ENCODE measurements around the gene ASPSCR1.

ASPSCR1 gene

DNA sequence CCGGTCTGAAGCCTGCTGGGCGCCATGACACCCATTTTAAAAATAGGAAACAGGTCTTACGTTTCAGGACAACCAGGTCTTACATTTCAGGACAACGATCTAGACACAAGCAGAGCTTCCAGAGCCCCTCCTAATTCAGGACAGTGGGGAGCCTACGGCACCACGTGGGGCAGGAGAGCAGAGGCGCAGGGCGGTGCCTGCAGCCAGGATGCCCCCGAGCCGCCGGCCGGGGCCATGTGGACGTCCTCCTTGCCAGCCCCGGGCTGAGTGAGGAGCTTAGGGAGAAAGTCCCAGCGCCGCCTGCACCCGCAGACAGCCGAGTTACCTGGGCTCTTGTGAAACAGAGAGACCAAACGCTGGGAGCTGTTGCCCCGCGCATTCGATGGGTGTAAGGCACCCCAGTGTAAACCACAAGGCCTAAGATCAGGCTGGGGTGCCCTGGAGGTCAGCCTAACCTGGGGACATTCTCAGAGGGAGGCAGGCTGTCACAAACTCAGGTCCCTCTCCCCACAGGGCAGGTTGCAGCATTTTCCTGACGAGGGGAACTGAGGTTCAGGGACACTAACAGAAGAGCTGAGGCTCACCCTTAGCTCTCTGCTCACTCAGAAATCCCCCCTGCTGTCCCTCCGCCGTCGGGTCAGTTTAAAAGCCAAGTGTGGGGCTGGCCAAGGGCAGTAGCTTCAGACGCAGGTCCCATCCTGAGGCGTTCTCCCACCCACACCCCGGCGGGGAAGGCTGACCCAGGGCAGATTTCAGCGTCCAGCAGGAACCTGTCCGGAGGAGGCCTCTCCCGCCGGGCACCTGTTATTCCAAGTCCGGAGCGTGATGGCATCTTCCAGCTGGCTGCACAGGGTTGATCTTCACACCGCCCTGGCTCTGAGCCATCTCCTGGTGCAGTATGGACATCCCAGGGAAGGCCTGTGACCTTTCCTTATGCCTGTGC, 14.7 kb upstream of the ASPSCR1 start:
- Histone ChIP-seq H3K27ac (no peak overlapping the region), H3K4me3 (no peak overlapping the region)
- no peak for DNase-seq (ENCODE audit: low spot score)
- TF ChIP-seq, protein P1, sequence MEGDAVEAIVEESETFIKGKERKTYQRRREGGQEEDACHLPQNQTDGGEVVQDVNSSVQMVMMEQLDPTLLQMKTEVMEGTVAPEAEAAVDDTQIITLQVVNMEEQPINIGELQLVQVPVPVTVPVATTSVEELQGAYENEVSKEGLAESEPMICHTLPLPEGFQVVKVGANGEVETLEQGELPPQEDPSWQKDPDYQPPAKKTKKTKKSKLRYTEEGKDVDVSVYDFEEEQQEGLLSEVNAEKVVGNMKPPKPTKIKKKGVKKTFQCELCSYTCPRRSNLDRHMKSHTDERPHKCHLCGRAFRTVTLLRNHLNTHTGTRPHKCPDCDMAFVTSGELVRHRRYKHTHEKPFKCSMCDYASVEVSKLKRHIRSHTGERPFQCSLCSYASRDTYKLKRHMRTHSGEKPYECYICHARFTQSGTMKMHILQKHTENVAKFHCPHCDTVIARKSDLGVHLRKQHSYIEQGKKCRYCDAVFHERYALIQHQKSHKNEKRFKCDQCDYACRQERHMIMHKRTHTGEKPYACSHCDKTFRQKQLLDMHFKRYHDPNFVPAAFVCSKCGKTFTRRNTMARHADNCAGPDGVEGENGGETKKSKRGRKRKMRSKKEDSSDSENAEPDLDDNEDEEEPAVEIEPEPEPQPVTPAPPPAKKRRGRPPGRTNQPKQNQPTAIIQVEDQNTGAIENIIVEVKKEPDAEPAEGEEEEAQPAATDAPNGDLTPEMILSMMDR (IDR thresholded peaks at IDR 0.05) = no peak

DNA sequence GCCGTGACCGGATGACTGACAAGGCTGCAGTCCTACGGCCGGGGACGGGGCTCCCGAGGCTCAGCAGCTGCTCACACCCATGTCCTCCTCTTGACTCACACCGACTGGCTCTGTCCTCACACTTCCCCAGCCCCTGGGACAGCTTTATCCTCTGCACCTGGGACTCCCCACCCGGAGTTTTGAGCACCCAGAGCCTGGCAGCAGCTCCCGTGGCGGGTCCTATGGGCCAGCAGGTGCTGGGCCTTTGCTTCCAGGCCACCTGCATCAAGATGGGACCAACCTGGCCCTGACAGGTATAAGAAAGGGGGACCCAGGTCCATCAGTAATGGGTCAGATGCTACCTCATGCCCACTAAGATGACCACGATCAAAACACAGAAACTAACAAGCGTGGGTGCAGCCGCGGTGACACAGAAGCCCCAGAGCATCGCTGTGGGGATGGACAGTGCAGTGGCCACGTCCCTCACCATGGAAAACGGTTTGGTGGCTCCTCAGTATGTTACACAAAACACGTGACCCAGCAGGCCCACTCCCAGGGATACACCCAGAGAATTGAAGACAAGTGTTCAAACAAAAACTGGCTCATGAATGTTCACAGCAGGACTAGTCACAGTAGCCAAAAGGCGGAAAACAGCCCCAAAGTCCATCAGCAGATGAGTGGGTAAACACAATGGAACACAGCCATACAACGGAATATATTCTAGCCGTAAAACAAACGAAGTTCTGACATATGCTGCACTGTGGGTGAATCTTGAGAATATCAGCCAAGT, 13.2 kb upstream of the ASPSCR1 start:
- no peak for DNase-seq (ENCODE audit: low spot score)
- H3K27ac ChIP-seq = no peak overlapping the region
- TF ChIP-seq, protein P1 (IDR thresholded peaks at IDR 0.05) = no peak
- H3K4me3 ChIP-seq = no peak overlapping the region

DNA sequence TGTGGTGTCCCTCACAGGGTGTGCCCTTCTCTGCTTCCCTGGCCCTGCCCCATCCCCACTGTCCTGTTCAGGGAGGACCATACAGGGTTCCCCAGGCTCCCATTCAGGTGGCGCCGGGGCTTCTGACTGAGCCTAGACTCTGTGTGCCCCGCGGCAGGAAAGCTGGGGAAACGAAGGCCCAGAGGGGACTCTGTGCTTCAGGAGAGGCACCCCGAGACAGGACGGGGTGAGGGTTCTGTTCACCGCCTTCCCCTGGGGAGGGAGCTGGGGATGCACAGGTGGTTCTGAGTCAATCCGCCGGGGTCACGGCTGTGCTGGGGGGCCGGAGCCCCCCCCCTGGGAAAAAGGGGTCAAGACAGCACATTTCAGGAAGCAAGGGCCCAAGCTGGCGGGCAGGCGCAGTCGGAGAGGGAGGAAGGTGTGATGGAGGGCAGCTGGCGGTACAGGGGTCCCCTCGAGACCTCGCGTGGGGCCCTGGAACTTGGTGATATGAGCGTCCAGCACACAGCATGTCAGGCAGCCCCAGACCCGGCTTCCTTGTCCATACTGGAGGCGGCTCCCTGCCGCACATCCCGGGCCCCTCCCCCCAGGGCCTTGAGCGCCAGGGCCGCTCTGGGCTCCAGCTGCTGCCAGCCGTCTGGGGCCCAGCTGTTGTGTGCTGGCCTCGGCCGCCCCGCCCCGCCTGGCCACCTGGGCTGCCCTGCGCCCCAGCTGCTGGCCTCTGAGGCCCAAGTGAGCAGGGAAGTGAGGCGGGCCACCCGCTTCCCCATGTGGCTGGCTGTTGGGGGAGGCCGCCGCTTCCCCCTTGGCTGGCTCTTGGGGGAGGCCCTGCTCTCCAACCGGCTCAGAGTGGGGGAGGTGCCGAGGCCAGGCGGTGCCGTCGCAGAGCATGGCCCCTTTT, 10.8 kb upstream of the ASPSCR1 start:
- DNase-seq (ENCODE audit: low spot score) = no peak
- no peak overlapping the region for H3K4me3 ChIP-seq
- TF ChIP-seq, protein P1 (IDR thresholded peaks at IDR 0.05) = no peak
- no peak overlapping the region for H3K27ac ChIP-seq

DNA sequence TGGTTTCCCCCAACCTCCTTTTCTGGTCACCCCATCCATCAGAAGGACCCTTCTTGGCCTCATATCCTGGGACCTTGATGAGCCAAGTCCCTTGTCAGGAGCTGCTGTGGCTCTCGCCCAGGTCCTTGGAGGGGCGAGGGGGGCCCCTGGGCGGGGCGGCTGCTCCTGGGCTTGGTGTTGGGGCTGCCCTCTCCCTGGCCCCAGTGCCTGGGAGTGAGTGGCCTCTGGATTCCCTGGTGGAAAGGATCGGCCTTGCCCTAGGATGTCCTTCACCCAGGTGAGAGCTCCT, 10.2 kb upstream of the ASPSCR1 start:
- H3K4me3 ChIP-seq = no peak overlapping the region
- DNase-seq (ENCODE audit: low spot score) = no peak
- TF ChIP-seq, protein P1 (IDR thresholded peaks at IDR 0.05) = no peak
- H3K27ac ChIP-seq = no peak overlapping the region

DNA sequence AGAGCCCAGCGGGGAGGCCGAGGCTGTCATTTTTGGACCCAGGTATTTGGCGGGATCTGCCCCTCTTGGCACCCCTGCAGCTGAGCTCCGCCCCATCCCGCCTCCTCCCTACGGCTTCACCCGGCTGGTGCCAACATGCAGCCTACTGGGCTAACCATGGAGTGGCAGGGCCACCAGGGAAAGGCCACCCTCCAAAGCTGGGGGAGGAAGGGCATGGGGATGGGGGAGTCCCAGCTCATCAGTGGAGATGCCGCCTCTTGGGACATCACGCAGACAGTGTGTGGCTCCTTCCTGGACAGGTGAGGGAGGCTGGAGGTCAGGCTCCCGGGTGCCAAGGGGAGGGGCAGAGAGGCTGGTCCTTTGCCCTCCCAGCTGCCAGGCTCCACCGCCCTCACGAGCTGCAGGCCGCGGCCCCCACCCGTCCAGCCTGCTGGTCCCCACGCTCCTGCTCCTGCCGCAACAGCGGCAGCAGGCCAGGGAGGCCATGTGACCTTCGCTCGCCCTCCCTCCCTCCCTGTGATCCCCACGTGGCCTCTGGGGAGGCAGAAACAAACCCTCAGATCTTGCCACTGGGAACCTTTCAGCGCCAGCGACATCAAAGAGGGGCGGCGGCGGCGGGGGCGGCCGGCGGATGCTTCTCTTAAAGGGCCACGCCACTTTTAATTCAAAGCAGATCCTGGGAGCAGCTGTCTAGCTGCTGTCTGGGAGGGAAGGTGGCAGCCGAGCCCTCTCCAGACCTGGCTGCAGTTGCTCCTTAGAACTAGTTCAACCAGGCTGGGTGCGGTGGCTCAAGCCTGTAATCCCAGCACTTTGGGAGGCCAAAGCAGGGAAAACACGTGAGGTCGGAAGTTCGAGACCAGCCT, 9.7 kb upstream of the ASPSCR1 start:
- Histone ChIP-seq H3K4me3 (peak overlapping the region; percentile 36), H3K27ac (no peak overlapping the region)
- TF ChIP-seq, protein P1 (IDR thresholded peaks at IDR 0.05) = no peak
- DNase-seq (ENCODE audit: low spot score) = no peak

DNA sequence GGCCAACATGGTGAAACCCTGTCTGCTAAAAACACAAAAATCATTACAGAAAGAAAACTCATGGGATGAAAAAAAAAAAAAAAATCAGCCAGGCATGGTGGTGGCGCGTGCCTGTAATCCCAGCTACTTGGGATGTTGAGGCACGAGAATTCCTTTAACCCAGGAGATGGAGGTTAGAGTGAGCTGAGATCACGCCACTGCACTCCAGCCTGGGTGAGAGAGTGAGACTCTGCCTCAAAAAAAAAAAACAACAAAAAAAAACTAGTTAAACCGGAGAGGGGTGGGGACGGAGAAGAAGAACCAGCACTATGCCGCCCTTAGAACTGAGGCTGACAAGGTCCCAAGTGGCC, 9.1 kb upstream of the ASPSCR1 start:
- Histone ChIP-seq H3K4me3 (no peak overlapping the region), H3K27ac (no peak overlapping the region)
- TF ChIP-seq, protein P1 (IDR thresholded peaks at IDR 0.05) = no peak
- DNase-seq (ENCODE audit: low spot score) = no peak
